Activated naive CD8-positive, alpha-beta T cell treated with anti-CD3 and anti-CD28 coated beads, Interleukin-2, amount 10 ng/mL, durations not matched to agents 7 days and 5 days (primary cell): ENCODE results near the gene DNM3. TPM values are rescaled to one million over a fixed set of nuclear protein-coding genes. Genes with fewer than 3 reads are reported as not detected.
"Not testable (repeated sequence)": the region's sequence is repeated elsewhere in the genome, so short reads cannot be mapped to it uniquely, and the experiment has no call there.

Experiments
- ATAC-seq: fragments of 150-1000 bp; cut with Tn5 transposase; one replicate; pipeline ENCODE4 v1.10.0; 2021; ENCODE audit warnings: low read depth, moderate library complexity
- POLR2A ChIA-PET: fragments of 350-600 bp; sonication (Branson Sonifier 250); formaldehyde crosslinking; loops from one replicate; lab custom pipeline; 2021; ENCODE audit warnings: antibody characterized with exemption; lab: Charles Lee
- DNase-seq: peaks from one replicate; pipeline ENCODE4 v3.0.0; 2021
- H3K27ac Mint-ChIP-seq: one replicate; pipeline ENCODE4 v1.8.0; 2022; ENCODE audit warnings: mild to moderate bottlenecking, mixed read lengths
- H3K27me3 Mint-ChIP-seq: one replicate; pipeline ENCODE4 v1.8.0; 2022; ENCODE audit warnings: mild to moderate bottlenecking, moderate library complexity, mixed read lengths
- H3K36me3 Mint-ChIP-seq: one replicate; pipeline ENCODE4 v1.8.0; 2021; ENCODE audit warnings: mild to moderate bottlenecking, mixed read lengths
- H3K4me1 Mint-ChIP-seq: one replicate; pipeline ENCODE4 v1.8.0; 2021; ENCODE audit warnings: mixed read lengths
- H3K4me3 Mint-ChIP-seq: one replicate; pipeline ENCODE4 v1.8.0; 2022; ENCODE audit warnings: mild to moderate bottlenecking, moderate library complexity, mixed read lengths
- H3K9me3 Mint-ChIP-seq: one replicate; pipeline ENCODE4 v1.8.0; 2021; ENCODE audit warnings: mixed read lengths
- total RNA-seq, 2 experiments: library from RNA; stranded (reverse); gene quantifications; one replicate each; pipeline ENCODE4 v1.2.3, GENCODE V29; 2021

DNM3 gene
- total RNA-seq, 2 experiments from 2014 or later, result 2.0 to 2.4 TPM

- H3K4me3 Mint-ChIP-seq, result no peak overlapping the region
- peaks cover 2% of the 10 kb centered on the region for H3K36me3 Mint-ChIP-seq
- no peaks in the 10 kb centered on the region for H3K27me3 Mint-ChIP-seq
- DNase-seq (no peak), ATAC-seq (no peak)
- H3K9me3 Mint-ChIP-seq, result no peaks in the 10 kb centered on the region
- H3K27ac Mint-ChIP-seq, result no peak overlapping the region
- no peaks in the 10 kb centered on the region for H3K4me1 Mint-ChIP-seq
- POLR2A ChIA-PET, result no interaction called here
Measured at GRCh38 chr1:172421974-172422604, 580.8 kb downstream of the DNM3 start.

GRCh38 chr1:172423336-172423735 lies 582.0 kb downstream of the DNM3 start:
- Mint-ChIP-seq H3K9me3 (no peaks in the 10 kb centered on the region), H3K4me3 (no peak overlapping the region), H3K36me3 (peaks cover 2% of the 10 kb centered on the region), H3K27ac (no peak overlapping the region), H3K4me1 (no peaks in the 10 kb centered on the region), H3K27me3 (no peaks in the 10 kb centered on the region)
- POLR2A ChIA-PET, result no interaction called here
- ATAC-seq (no peak), DNase-seq (no peak)

GRCh38 chr1:172425339-172425738 lies 584.0 kb downstream of the DNM3 start:
- Mint-ChIP-seq H3K36me3 (no peaks in the 10 kb centered on the region), H3K4me1 (peaks cover 8% of the 10 kb centered on the region), H3K9me3 (no peaks in the 10 kb centered on the region), H3K4me3 (no peak overlapping the region), H3K27me3 (no peaks in the 10 kb centered on the region), H3K27ac (no peak overlapping the region)
- DNase-seq, result no peak
- no peak for ATAC-seq
- POLR2A ChIA-PET, result no interaction called here

- Mint-ChIP-seq H3K36me3 (no peaks in the 10 kb centered on the region), H3K4me1 (peaks cover 16% of the 10 kb centered on the region), H3K27ac (no peak overlapping the region), H3K4me3 (no peak overlapping the region), H3K27me3 (no peaks in the 10 kb centered on the region), H3K9me3 (no peaks in the 10 kb centered on the region)
- POLR2A ChIA-PET, result interaction anchor here (0.6 to 1.0 kb wide), 2 partner anchors 105 to 942 kb away, joined by 3 to 5 read pairs; partner anchors contain the start of gene SUCO
- peak; percentile 64 for ATAC-seq
- DNase-seq, result no peak
Measured at GRCh38 chr1:172427191-172427590, 585.9 kb downstream of the DNM3 start.

- peak; percentile 73 for ATAC-seq
- peaks cover 23% of the 10 kb centered on the region for H3K4me1 Mint-ChIP-seq
- POLR2A ChIA-PET, result interaction anchor here (0.5 to 1.2 kb wide), 2 partner anchors 14 to 35 kb away, joined by 3 to 5 read pairs; partner anchors contain the start of gene PIGC
Measured at GRCh38 chr1:172429331-172430127, 588.2 kb downstream of the DNM3 start.

GRCh38 chr1:172430128-172430454 lies 588.8 kb downstream of the DNM3 start:
- ATAC-seq, result no peak
- peak overlapping the region; percentile 11 for H3K27ac Mint-ChIP-seq
- peaks cover 10% of the 10 kb centered on the region for H3K36me3 Mint-ChIP-seq

More at GRCh38 chr1:172429331-172430127, 588.2 kb downstream of the DNM3 start:
- Mint-ChIP-seq H3K4me3 (no peak overlapping the region), H3K27me3 (no peaks in the 10 kb centered on the region), H3K9me3 (peaks cover 4% of the 10 kb centered on the region), H3K27ac (peak overlapping the region; percentile 11), H3K36me3 (peaks cover 9% of the 10 kb centered on the region)
- DNase-seq, result no peak

GRCh38 chr1:172431204-172431603 lies 589.9 kb downstream of the DNM3 start:
- Mint-ChIP-seq H3K36me3 (peaks cover 19% of the 10 kb centered on the region), H3K4me3 (peak overlapping the region; percentile 3), H3K27ac (no peak overlapping the region), H3K4me1 (peaks cover 24% of the 10 kb centered on the region), H3K9me3 (peaks cover 10% of the 10 kb centered on the region), H3K27me3 (no peaks in the 10 kb centered on the region)
- POLR2A ChIA-PET, result no interaction called here
- no peak for ATAC-seq
- DNase-seq, result no peak

More at GRCh38 chr1:172430128-172430454, 588.8 kb downstream of the DNM3 start:
- POLR2A ChIA-PET, result interaction anchor here (0.5 to 1.2 kb wide), 2 partner anchors 13 to 34 kb away, joined by 3 to 5 read pairs; partner anchors contain the start of gene PIGC
- DNase-seq, result no peak
- Mint-ChIP-seq H3K27me3 (no peaks in the 10 kb centered on the region), H3K4me3 (no peak overlapping the region), H3K4me1 (peaks cover 24% of the 10 kb centered on the region), H3K9me3 (peaks cover 5% of the 10 kb centered on the region)

GRCh38 chr1:172431721-172432192 lies 590.5 kb downstream of the DNM3 start:
- Mint-ChIP-seq H3K9me3 (peaks cover 11% of the 10 kb centered on the region), H3K4me3 (no peak overlapping the region), H3K4me1 (peaks cover 24% of the 10 kb centered on the region), H3K36me3 (peaks cover 22% of the 10 kb centered on the region), H3K27ac (no peak overlapping the region), H3K27me3 (no peaks in the 10 kb centered on the region)
- ATAC-seq (no peak), DNase-seq (no peak)
- POLR2A ChIA-PET, result no interaction called here

GRCh38 chr1:172437183-172437582 lies 595.9 kb downstream of the DNM3 start:
- H3K27ac Mint-ChIP-seq, DNase-seq, ATAC-seq, H3K4me3 Mint-ChIP-seq, H3K27me3 Mint-ChIP-seq, POLR2A ChIA-PET: not testable (repeated sequence)
- peaks cover 24% of the 10 kb centered on the region for H3K4me1 Mint-ChIP-seq
- peaks cover 56% of the 10 kb centered on the region for H3K36me3 Mint-ChIP-seq
- H3K9me3 Mint-ChIP-seq, result peaks cover 11% of the 10 kb centered on the region

- DNase-seq (no peak), ATAC-seq (no peak)
- Mint-ChIP-seq H3K36me3 (peaks cover 38% of the 10 kb centered on the region), H3K27ac (no peak overlapping the region), H3K4me3 (peak overlapping the region; percentile 28), H3K4me1 (peaks cover 32% of the 10 kb centered on the region), H3K9me3 (no peaks in the 10 kb centered on the region), H3K27me3 (no peaks in the 10 kb centered on the region)
- POLR2A ChIA-PET, result no interaction called here
Measured at GRCh38 chr1:172442404-172442803, 601.1 kb downstream of the DNM3 start.

GRCh38 chr1:172442843-172443565 lies 601.7 kb downstream of the DNM3 start:
- POLR2A ChIA-PET, result interaction anchor here (0.7 to 1.5 kb wide), 2 partner anchors 13 to 89 kb away, joined by 3 to 5 read pairs; no protein-coding TSS in a partner anchor
- no peaks in the 10 kb centered on the region for H3K9me3 Mint-ChIP-seq
- H3K4me1 Mint-ChIP-seq, result peaks cover 32% of the 10 kb centered on the region
- peak overlapping the region; percentile 92 for H3K27ac Mint-ChIP-seq
- peaks cover 36% of the 10 kb centered on the region for H3K36me3 Mint-ChIP-seq
- no peaks in the 10 kb centered on the region for H3K27me3 Mint-ChIP-seq
- no peak for ATAC-seq
- no peak for DNase-seq
- H3K4me3 Mint-ChIP-seq, result peak overlapping the region; percentile 94

GRCh38 chr1:172443666-172444453 lies 602.6 kb downstream of the DNM3 start, which contains the start of gene PIGC:
PIGC (minus strand) TSS chr1:172444069; CDS start chr1:172442622, 1,447 bp downstream.
- POLR2A ChIA-PET, result interaction anchor here (0.6 to 1.5 kb wide), 4 partner anchors 14 to 315 kb away, joined by 3 to 5 read pairs (median 4); no protein-coding TSS in a partner anchor
- DNase-seq (peak; percentile 90), ATAC-seq (peak; percentile 100)
- H3K9me3 Mint-ChIP-seq, result no peaks in the 10 kb centered on the region
- H3K4me1 Mint-ChIP-seq, result peaks cover 32% of the 10 kb centered on the region
- H3K27ac Mint-ChIP-seq, result peak within 1 kb of the TSS; percentile 92
- H3K27me3 Mint-ChIP-seq, result no peaks in the 10 kb centered on the region
- peaks cover 29% of the 10 kb centered on the region for H3K36me3 Mint-ChIP-seq
- H3K4me3 Mint-ChIP-seq, result peak within 1 kb of the TSS; percentile 94
